HG03135 (cell line): Measurements from ENCODE around the gene CCDC88B.

Source experiments
- ATAC-seq: cut with Tn5 transposase; IDR thresholded peaks from one replicate; pipeline ENCODE4 v1.9.1; 2021; ENCODE audit warnings: mild to moderate bottlenecking, moderate library complexity; ENCODE audit not compliant: unreplicated experiment

CCDC88B gene

GRCh38 chr11:64406221-64406946 is 66.4 kb downstream of the CCDC88B start:
- ATAC-seq: no peak
